Activated naive CD4-positive, alpha-beta T cell treated with anti-CD3 and anti-CD28 coated beads for 36 hours (primary cell): ENCODE data around the gene STUM. TPM values are rescaled to one million over a fixed set of nuclear protein-coding genes. Genes with fewer than 3 reads are reported as not detected.

Experiments
- CTCF ChIA-PET: fragments of 350-600 bp; sonication (Branson Sonifier 250); formaldehyde crosslinking; loops from one replicate; lab custom pipeline; 2021; ENCODE audit warnings: antibody characterized with exemption; lab: Charles Lee
- DNase-seq: peaks from one replicate; pipeline ENCODE4 v3.0.0-alpha.2; 2020
- H3K27ac Mint-ChIP-seq: one replicate; pipeline ENCODE4 v1.8.0; 2021; ENCODE audit warnings: mild to moderate bottlenecking, mixed read lengths
- H3K27me3 Mint-ChIP-seq: one replicate; pipeline ENCODE4 v1.8.0; 2021; ENCODE audit warnings: low read depth, mixed read lengths
- H3K36me3 Mint-ChIP-seq: one replicate; pipeline ENCODE4 v1.8.0; 2021; ENCODE audit warnings: low read depth, mixed read lengths
- H3K4me1 Mint-ChIP-seq: one replicate; pipeline ENCODE4 v1.8.0; 2021; ENCODE audit warnings: low read depth, mixed read lengths
- H3K4me3 Mint-ChIP-seq: one replicate; pipeline ENCODE4 v1.8.0; 2021; ENCODE audit warnings: mild to moderate bottlenecking, moderate library complexity, mixed read lengths
- H3K9me3 Mint-ChIP-seq: one replicate; pipeline ENCODE4 v1.8.0; 2021; ENCODE audit warnings: mixed read lengths
- intact Hi-C: fragments of 100-400 bp; cut with micrococcal nuclease; formaldehyde crosslinking; loops from one replicate; pipeline ENCODE4 v1.15.1; 2023
- total RNA-seq, 2 experiments: library from RNA; stranded (reverse); gene quantifications; one replicate each; pipeline ENCODE4 v1.2.3, GENCODE V29; 2021

The STUM gene
- total RNA-seq, 2 experiments from 2014 or later: not detected

- no peaks in the 10 kb centered on the region for H3K9me3 Mint-ChIP-seq
- intact Hi-C loops: loop anchor here (1.0 kb wide), 2 partner anchors 38 to 179 kb away; no protein-coding TSS in a partner anchor
- DNase-seq: no peak
- H3K27ac Mint-ChIP-seq: no peak overlapping the region
- no peaks in the 10 kb centered on the region for H3K27me3 Mint-ChIP-seq
- H3K4me1 Mint-ChIP-seq: peaks cover 59% of the 10 kb centered on the region
- H3K36me3 Mint-ChIP-seq: peaks cover 13% of the 10 kb centered on the region
- CTCF ChIA-PET: interaction anchor here (0.8 to 2.2 kb wide), 8 partner anchors 15 to 166 kb away, joined by 3 to 13 read pairs (median 6); no protein-coding TSS in a partner anchor
- H3K4me3 Mint-ChIP-seq: no peak overlapping the region
Observed at GRCh38 chr1:226649244-226649643, 100.7 kb downstream of the STUM start.

GRCh38 chr1:226649780-226650179, 101.2 kb downstream of the STUM start:
- Mint-ChIP-seq H3K4me1 (peaks cover 53% of the 10 kb centered on the region), H3K27ac (no peak overlapping the region), H3K36me3 (peaks cover 13% of the 10 kb centered on the region), H3K9me3 (no peaks in the 10 kb centered on the region), H3K27me3 (no peaks in the 10 kb centered on the region), H3K4me3 (no peak overlapping the region)
- intact Hi-C loops: loop anchor here (1.0 kb wide), 2 partner anchors 38 to 179 kb away; no protein-coding TSS in a partner anchor
- peak; percentile 67 for DNase-seq
- CTCF ChIA-PET: interaction anchor here (0.7 to 2.1 kb wide), 7 partner anchors 16 to 165 kb away, joined by 3 to 6 read pairs (median 4); no protein-coding TSS in a partner anchor

GRCh38 chr1:226650236-226650841, 101.8 kb downstream of the STUM start:
- DNase-seq: no peak
- intact Hi-C loops: no loop called here
- no peak overlapping the region for H3K4me3 Mint-ChIP-seq

GRCh38 chr1:226651041-226651731, 102.6 kb downstream of the STUM start:
- intact Hi-C loops: no loop called here
- no peaks in the 10 kb centered on the region for H3K27me3 Mint-ChIP-seq
- H3K4me3 Mint-ChIP-seq: no peak overlapping the region
- peak overlapping the region; percentile 69 for H3K27ac Mint-ChIP-seq
- DNase-seq: no peak
- CTCF ChIA-PET: interaction anchor here (0.9 to 2.1 kb wide), 5 partner anchors 17 to 175 kb away, joined by 3 to 6 read pairs (median 3); partner anchors contain the start of gene ITPKB
- H3K36me3 Mint-ChIP-seq: peaks cover 9% of the 10 kb centered on the region
- peaks cover 48% of the 10 kb centered on the region for H3K4me1 Mint-ChIP-seq
- H3K9me3 Mint-ChIP-seq: no peaks in the 10 kb centered on the region

More at GRCh38 chr1:226650236-226650841, 101.8 kb downstream of the STUM start:
- CTCF ChIA-PET: interaction anchor here (0.5 to 2.1 kb wide), 10 partner anchors 17 to 175 kb away, joined by 3 to 6 read pairs (median 3); partner anchors contain the start of gene ITPKB
- H3K27ac Mint-ChIP-seq: no peak overlapping the region
- peaks cover 49% of the 10 kb centered on the region for H3K4me1 Mint-ChIP-seq
- no peaks in the 10 kb centered on the region for H3K9me3 Mint-ChIP-seq
- no peaks in the 10 kb centered on the region for H3K27me3 Mint-ChIP-seq
- H3K36me3 Mint-ChIP-seq: peaks cover 9% of the 10 kb centered on the region

GRCh38 chr1:226651732-226652105, 103.2 kb downstream of the STUM start:
- Mint-ChIP-seq H3K36me3 (peaks cover 7% of the 10 kb centered on the region), H3K4me1 (peaks cover 48% of the 10 kb centered on the region), H3K4me3 (no peak overlapping the region), H3K9me3 (no peaks in the 10 kb centered on the region), H3K27me3 (no peaks in the 10 kb centered on the region), H3K27ac (no peak overlapping the region)
- intact Hi-C loops: no loop called here
- no peak for DNase-seq
- CTCF ChIA-PET: interaction anchor here (0.9 to 1.8 kb wide), 3 partner anchors 19 to 174 kb away, joined by 3 to 4 read pairs (median 3); no protein-coding TSS in a partner anchor

- CTCF ChIA-PET: interaction anchor here (0.9 to 2.1 kb wide), 5 partner anchors 10 to 82 kb away, joined by 3 to 11 read pairs (median 5); no protein-coding TSS in a partner anchor
- no peaks in the 10 kb centered on the region for H3K9me3 Mint-ChIP-seq
- H3K4me1 Mint-ChIP-seq: peaks cover 48% of the 10 kb centered on the region
- H3K27ac Mint-ChIP-seq: peak overlapping the region; percentile 93
- DNase-seq: no peak
- no peaks in the 10 kb centered on the region for H3K27me3 Mint-ChIP-seq
- peaks cover 4% of the 10 kb centered on the region for H3K36me3 Mint-ChIP-seq
- intact Hi-C loops: loop anchor here (1.0 kb wide), 3 partner anchors 11 to 38 kb away; no protein-coding TSS in a partner anchor
- H3K4me3 Mint-ChIP-seq: no peak overlapping the region
Observed at GRCh38 chr1:226652613-226653012, 104.0 kb downstream of the STUM start.

GRCh38 chr1:226653311-226653921, 104.9 kb downstream of the STUM start:
- CTCF ChIA-PET: interaction anchor here (0.7 to 2.1 kb wide), 12 partner anchors 9 to 81 kb away, joined by 3 to 11 read pairs (median 4); no protein-coding TSS in a partner anchor
- DNase-seq: peak; percentile 81
- Mint-ChIP-seq H3K27ac (peak overlapping the region; percentile 93), H3K4me1 (peaks cover 55% of the 10 kb centered on the region), H3K27me3 (no peaks in the 10 kb centered on the region), H3K36me3 (peaks cover 4% of the 10 kb centered on the region), H3K9me3 (no peaks in the 10 kb centered on the region), H3K4me3 (peak overlapping the region; percentile 73)
- intact Hi-C loops: loop anchor here (1.0 kb wide), 3 partner anchors 10 to 37 kb away; no protein-coding TSS in a partner anchor

- peak overlapping the region; percentile 93 for H3K27ac Mint-ChIP-seq
Observed at GRCh38 chr1:226654046-226654667, 105.6 kb downstream of the STUM start.

GRCh38 chr1:226654668-226655055, 106.1 kb downstream of the STUM start:
- intact Hi-C loops: no loop called here
- CTCF ChIA-PET: interaction anchor here (0.5 to 2.1 kb wide), 11 partner anchors 10 to 284 kb away, joined by 3 to 11 read pairs (median 3); no protein-coding TSS in a partner anchor
- H3K27me3 Mint-ChIP-seq: no peaks in the 10 kb centered on the region
- H3K27ac Mint-ChIP-seq: peak overlapping the region; percentile 93
- H3K36me3 Mint-ChIP-seq: no peaks in the 10 kb centered on the region
- peaks cover 61% of the 10 kb centered on the region for H3K4me1 Mint-ChIP-seq
- peak overlapping the region; percentile 73 for H3K4me3 Mint-ChIP-seq
- H3K9me3 Mint-ChIP-seq: no peaks in the 10 kb centered on the region
- DNase-seq: no peak

More at GRCh38 chr1:226654046-226654667, 105.6 kb downstream of the STUM start:
- DNase-seq: no peak
- intact Hi-C loops: no loop called here
- CTCF ChIA-PET: interaction anchor here (0.7 to 2.1 kb wide), 13 partner anchors 8 to 285 kb away, joined by 3 to 11 read pairs (median 4); no protein-coding TSS in a partner anchor
- no peaks in the 10 kb centered on the region for H3K27me3 Mint-ChIP-seq
- peaks cover 60% of the 10 kb centered on the region for H3K4me1 Mint-ChIP-seq
- H3K36me3 Mint-ChIP-seq: peaks cover 4% of the 10 kb centered on the region
- H3K9me3 Mint-ChIP-seq: no peaks in the 10 kb centered on the region
- peak overlapping the region; percentile 73 for H3K4me3 Mint-ChIP-seq

GRCh38 chr1:226655251-226656163, 106.9 kb downstream of the STUM start:
- peak overlapping the region; percentile 93 for H3K27ac Mint-ChIP-seq
- H3K36me3 Mint-ChIP-seq: peaks cover under 1% of the 10 kb centered on the region
- no peaks in the 10 kb centered on the region for H3K9me3 Mint-ChIP-seq
- H3K4me1 Mint-ChIP-seq: peaks cover 61% of the 10 kb centered on the region
- H3K4me3 Mint-ChIP-seq: peak overlapping the region; percentile 73
- H3K27me3 Mint-ChIP-seq: no peaks in the 10 kb centered on the region
- CTCF ChIA-PET: interaction anchor here (0.5 to 1.9 kb wide), 4 partner anchors 12 to 29 kb away, joined by 3 to 6 read pairs (median 4); no protein-coding TSS in a partner anchor
- no peak for DNase-seq
- intact Hi-C loops: no loop called here
